ENCODE results near the gene KRTAP5-8.
"Not testable (repeated sequence)": the region's sequence is repeated elsewhere in the genome, so short reads cannot be mapped to it uniquely, and the experiment has no call there.

KRTAP5-8 gene

DNA sequence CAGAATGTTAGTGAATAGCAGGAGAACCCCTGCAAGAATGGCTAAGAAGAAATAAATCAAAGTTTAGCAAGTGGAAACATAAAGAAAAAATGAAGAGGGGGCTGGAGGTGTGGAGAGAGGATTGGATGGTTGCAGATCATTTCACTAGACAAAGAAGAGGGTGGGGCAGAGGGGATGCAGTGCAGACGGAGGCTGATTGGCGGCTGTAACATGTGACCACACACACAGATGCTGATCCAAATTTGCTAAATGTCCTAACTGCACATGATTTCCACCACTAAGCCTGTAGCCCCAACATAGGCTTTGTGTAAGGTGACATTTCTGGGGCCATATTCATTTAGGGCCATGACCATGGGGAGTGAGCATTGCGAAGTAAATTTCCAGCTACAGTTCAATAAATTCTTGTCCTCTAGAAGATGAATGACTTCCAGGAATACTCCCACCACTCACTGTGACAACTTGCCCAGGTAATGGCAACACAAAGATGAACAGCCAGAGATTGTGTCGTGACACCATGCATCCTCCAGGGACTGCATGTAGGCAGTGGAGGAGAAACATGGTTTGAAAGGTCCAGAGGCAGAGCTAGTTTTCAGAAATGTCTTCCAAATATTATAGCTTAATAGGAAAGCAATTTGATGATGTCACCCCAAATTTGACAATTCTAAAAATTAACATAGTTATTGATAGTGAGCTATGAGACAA is 38.0 kb downstream of the KRTAP5-8 start:
- DNase-seq, result no peak

DNA sequence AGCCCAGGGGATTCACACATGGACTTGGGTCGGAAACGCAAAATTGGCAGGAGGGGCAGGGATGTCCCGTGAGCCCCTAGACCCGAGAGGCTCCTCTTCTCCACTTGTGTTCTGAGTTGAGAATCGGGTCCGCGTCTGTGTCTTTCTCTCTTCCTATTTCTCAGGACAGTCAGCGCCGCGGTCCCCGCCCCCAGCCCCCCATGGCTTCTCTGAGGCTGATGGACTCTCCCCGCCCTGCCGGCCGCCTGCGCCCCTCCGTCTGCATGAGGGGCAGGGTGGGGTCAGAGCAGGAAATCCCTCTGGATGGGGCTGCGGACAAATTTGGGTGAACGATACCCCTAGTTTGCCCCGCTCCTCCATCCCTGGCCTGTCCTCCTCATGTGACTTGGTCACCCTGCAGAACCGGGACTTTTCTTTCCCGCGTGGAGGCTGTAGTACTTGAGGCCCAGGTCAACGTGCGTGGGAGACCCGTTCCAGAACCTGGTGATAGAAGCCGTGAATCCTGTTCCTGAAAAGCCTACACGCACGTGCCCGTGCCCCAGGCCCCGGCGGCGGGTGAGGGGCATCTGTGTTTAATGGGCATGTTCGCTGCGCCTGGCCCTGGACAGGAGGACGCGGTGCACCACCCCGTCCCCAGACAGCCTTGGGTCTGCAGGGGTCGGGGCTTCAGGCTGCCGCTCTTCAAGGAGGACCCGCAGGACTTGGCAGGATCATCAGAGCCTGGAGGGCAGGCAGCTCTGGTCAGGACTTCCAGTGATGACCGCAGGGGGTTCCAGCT is 39.1 kb downstream of the KRTAP5-8 start:
- not testable (repeated sequence) for DNase-seq

DNA sequence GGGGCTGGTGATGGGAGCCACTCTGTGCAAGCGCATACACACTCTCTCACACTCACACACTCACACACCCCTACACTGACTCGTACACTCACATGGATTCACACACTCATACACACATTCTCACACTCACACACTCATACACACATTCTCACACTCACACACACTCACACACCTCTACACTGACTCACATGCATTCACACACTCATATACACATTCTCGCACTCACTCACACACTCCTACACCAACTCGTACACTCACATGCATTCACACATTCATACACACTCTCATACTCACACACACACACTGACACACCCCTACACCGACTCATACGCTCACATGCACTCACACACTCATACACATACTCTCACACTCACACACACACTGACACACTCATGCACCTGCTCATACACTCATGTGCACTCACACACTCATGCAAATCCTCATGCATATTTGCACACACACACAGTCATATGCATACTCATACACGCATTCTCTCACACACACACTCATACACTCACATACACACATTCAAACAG is 39.7 kb downstream of the KRTAP5-8 start:
- DNase-seq, result no peak

DNA sequence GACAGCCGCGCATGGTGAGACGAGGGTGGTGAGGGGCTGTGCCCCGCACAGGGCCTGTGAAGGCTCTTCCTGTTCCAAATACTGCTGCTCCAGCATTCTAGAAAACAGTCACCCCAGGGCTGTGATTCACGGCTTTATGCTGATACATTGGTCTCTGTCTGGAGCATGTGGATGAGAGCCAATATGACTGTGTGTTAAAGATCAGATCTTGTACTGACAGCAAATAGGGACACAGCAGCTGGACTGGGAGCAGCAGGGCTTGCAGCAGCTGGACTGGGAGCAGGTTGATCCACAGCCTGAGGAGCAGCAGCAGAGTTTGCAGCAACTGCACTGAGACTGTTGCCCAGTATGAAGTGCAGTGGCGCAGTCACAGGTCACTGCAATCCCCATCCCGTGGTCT is 41.7 kb downstream of the KRTAP5-8 start:
- not testable (repeated sequence) for DNase-seq

DNA sequence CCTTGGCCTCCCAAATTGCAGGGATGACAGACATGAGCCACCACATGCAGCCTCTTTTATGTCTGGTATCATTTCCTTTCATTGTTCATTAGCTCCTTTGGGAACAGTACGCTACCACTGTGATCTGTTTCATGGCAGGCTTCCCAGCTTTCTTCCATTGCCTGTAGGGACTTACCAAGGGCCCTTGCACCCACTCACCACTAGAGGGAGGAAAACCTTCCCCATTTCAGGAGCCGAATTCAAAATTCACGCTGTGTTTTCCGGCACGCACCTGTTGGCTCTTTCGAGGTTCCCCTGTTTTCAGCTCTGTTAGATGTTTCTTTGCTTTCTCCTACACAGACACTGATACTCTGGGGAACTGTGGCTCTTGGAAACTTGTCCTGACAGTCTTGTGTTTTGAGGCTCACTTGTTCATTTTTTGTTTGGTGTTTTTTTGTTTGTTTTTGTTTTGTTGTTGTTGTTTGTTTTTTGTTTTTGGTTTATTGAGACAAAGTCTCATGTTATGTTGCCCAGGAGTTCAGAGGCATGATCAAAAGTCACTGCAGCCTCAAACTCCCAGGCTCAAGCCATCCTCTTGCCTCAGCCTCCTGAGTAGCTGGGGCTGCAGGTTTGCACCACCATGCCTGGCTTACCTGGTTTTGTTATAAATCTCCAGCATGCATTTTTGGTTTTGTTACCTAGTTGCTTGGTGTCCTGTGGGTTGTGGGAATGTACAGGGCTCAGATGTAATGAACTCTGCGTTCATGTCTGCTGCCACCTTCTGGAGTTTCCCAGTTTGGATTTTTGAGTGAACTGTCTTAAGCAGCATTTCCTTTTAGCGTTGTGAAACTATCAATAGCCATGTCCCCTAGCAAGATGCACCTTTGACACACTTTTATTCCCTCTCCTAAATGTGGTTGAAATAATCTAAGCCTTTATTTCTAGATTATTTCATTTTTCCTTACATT is 42.5 kb downstream of the KRTAP5-8 start:
- DNase-seq, result no peak

GRCh38 chr11:71581826-71582225 is 44.0 kb downstream of the KRTAP5-8 start:
- DNase-seq, result no peak

GRCh38 chr11:71582309-71582895 is 44.6 kb downstream of the KRTAP5-8 start, which contains the start of gene KRTAP5-11:
TSS of gene KRTAP5-11 (minus strand) at chr11:71582875. CDS start at chr11:71582837, 38 bp downstream.
- DNase-seq, result no peak

DNA sequence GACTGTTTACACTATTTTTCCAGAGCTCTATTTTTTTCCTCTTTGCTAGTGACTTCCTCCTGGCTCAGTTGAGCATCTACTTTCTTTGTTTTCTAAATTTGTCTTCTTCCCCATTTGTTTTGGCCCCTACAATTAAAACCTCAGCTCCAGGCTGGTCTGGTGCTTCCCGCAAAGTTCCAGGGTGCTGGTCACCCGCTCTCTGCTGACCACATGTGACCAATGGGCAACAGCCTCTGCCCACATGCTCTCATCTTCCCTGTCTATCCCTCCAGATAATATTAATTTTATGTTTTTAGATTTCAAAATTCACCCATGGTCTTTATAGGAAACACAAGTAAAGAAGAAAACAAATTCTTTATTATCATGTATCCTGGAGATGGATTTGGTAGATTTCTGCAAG is 45.1 kb downstream of the KRTAP5-8 start:
- DNase-seq, result not testable (repeated sequence)

DNA sequence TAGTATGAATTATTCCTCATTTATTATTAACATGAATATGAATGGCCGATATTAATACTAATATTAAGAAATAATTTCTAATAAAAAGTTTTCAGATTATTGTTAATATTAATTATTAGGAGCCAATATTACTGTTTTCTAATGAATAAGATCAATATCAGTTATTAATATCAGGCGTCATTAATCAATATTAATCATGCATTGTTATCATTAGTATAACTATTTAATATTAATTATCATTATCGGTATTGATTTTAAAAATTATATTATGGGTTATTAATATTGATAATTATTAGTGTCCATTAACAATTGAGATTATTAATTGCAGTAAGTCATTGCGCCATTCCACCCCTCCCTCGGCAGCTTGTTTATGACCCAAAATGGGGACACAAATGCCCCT is 47.8 kb downstream of the KRTAP5-8 start:
- not testable (repeated sequence) for DNase-seq

DNA sequence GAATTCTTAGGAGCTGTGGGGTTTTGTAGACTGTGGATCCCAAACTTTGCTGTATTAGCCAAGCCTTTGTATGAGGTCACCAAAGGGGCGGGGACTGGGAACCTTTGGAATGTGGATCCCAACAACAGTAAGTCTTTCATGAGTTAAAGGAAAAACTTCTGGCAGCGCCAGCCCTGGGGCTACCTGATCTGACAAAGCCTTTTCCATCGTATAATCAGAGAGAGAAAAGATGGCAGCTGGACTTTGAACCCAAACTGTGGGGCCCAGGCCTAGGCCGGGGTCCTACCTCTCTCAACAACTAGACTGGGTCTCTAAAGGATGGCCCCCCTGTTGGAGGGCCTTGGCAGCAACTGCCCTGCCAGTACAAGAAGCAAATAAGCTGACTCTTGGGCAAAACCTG is 50.5 kb downstream of the KRTAP5-8 start:
- not testable (repeated sequence) for DNase-seq
